ENCODE data around the gene IGSF10.

The IGSF10 gene

GRCh38 chr3:151423091-151423490, 37.8 kb downstream of the IGSF10 start:
- DNase-seq (ENCODE audit: low spot score), result no peak
- no peak overlapping the region for H3K27ac ChIP-seq
- H3K4me3 ChIP-seq, result no peak overlapping the region
- TF ChIP-seq CTCF (IDR thresholded peaks at IDR 0.05), result no peak

GRCh38 chr3:151421938-151422337, 38.9 kb downstream of the IGSF10 start:
- no peak overlapping the region for H3K4me3 ChIP-seq
- no peak for TF ChIP-seq CTCF (IDR thresholded peaks at IDR 0.05)
- no peak overlapping the region for H3K27ac ChIP-seq
- DNase-seq (ENCODE audit: low spot score), result no peak

- TF ChIP-seq CTCF (IDR thresholded peaks at IDR 0.05), result no peak
- no peak overlapping the region for H3K27ac ChIP-seq
- no peak for DNase-seq (ENCODE audit: low spot score)
- no peak overlapping the region for H3K4me3 ChIP-seq
These were observed 41.1 kb downstream of the IGSF10 start for GRCh38 chr3:151419806-151420205.

GRCh38 chr3:151415289-151415688, 45.6 kb downstream of the IGSF10 start:
- no peak overlapping the region for H3K27ac ChIP-seq
- no peak for DNase-seq (ENCODE audit: low spot score)
- TF ChIP-seq CTCF (IDR thresholded peaks at IDR 0.05), result no peak
- no peak overlapping the region for H3K4me3 ChIP-seq

- H3K27ac ChIP-seq, result no peak overlapping the region
- H3K4me3 ChIP-seq, result no peak overlapping the region
- no peak for DNase-seq (ENCODE audit: low spot score)
- no peak for TF ChIP-seq CTCF (IDR thresholded peaks at IDR 0.05)
These were observed 47.9 kb downstream of the IGSF10 start for GRCh38 chr3:151412989-151413388.
